Endothelial cell of umbilical vein (primary cell): Measurements from ENCODE around the gene HDX. TPM values are rescaled to one million over a fixed set of nuclear protein-coding genes. Genes with fewer than 3 reads are reported as not detected.

ENCODE experiments used
- BruUV-seq: library from RNA; stranded (reverse); fragments of 400-500 nt; replicated peaks from 2 replicates; lab custom pipeline; 2021; lab: Mats Ljungman, UMichigan
- CTCF ChIA-PET: fragments of 300-600, 350-600 bp; sonication (Branson Sonifier 250); formaldehyde crosslinking; loops from one replicate; lab custom pipeline; 2021; ENCODE audit warnings: antibody characterized with exemption, inconsistent platforms; lab: Charles Lee
- POLR2A ChIA-PET: fragments of 300-600, 350-600 bp; sonication (Branson Sonifier 250); formaldehyde crosslinking; loops from one replicate; lab custom pipeline; 2021; ENCODE audit warnings: antibody characterized with exemption, inconsistent platforms; lab: Charles Lee
- DNase-seq: peaks from one replicate; pipeline ENCODE4 v3.0.0-alpha.2; 2011; ENCODE audit warnings: low read depth, low spot score
- FAIRE-seq: peaks from 2 replicates; lab custom pipeline; 2011; peaks lifted over from hg19 to GRCh38; lab: Jason Lieb, UNC
- H2AFZ ChIP-seq: 2 replicates; pipeline ENCODE4 v1.6.0; 2012; ENCODE audit warnings: low read depth, low read length, control low read depth, inconsistent platforms
- H3K27ac ChIP-seq: 2 replicates; pipeline ENCODE4 v1.5.1; 2011; ENCODE audit warnings: low read depth, mild to moderate bottlenecking, control low read depth, low read length, moderate library complexity; ENCODE audit not compliant: insufficient read depth
- H3K27me3 ChIP-seq, 2 experiments: 2 replicates each; pipeline versions ENCODE4 v1.6.0 to v1.6.1; 2011; ENCODE audit warnings: low read length in 2 of 2, mixed read lengths in 1 of 2; ENCODE audit not compliant: control insufficient read depth in 2 of 2, insufficient read depth in 2 of 2
- H3K36me3 ChIP-seq, 2 experiments: 2 replicates in 1 of 2; 3 replicates in 1 of 2; pipeline ENCODE4 v1.5.1; 2011; ENCODE audit warnings: low read length in 2 of 2, mild to moderate bottlenecking in 1 of 2, moderate library complexity in 1 of 2; ENCODE audit not compliant: control insufficient read depth in 2 of 2, insufficient read depth in 2 of 2; ENCODE audit errors: extremely low read depth in 1 of 2
- H3K4me1 ChIP-seq: 3 replicates; pipeline ENCODE4 v1.5.1; 2011; ENCODE audit warnings: mild to moderate bottlenecking, low read length; ENCODE audit not compliant: control insufficient read depth, insufficient read depth; ENCODE audit errors: extremely low read depth
- H3K4me2 ChIP-seq: 2 replicates; pipeline ENCODE4 v1.6.1; 2011; ENCODE audit warnings: low read length, control low read depth, mixed read lengths; ENCODE audit not compliant: insufficient read depth
- H3K4me3 ChIP-seq, 3 experiments: fragments of 200-600 bp in 1 of 3; sonication (generic), shearing (Covaris generic) in 1 of 3; replicated peaks in 1 of 3; 2 replicates each; pipeline ENCODE4 v1.5.1; 2011 to 2016; ENCODE audit warnings: control low read depth in 3 of 3, low read length in 3 of 3, mild to moderate bottlenecking in 2 of 3, inconsistent platforms in 1 of 3, low read depth in 1 of 3, moderate library complexity in 1 of 3; ENCODE audit not compliant: insufficient read depth in 1 of 3
- H3K79me2 ChIP-seq: 2 replicates; pipeline ENCODE4 v1.6.0; 2012; ENCODE audit warnings: low read length, inconsistent platforms; ENCODE audit not compliant: control insufficient read depth, insufficient read depth
- H3K9ac ChIP-seq: replicated peaks from 2 replicates; pipeline ENCODE3; 2011; ENCODE audit warnings: low read length, control low read depth; ENCODE audit not compliant: insufficient read depth; ENCODE audit errors: extremely low read depth
- H3K9me1 ChIP-seq: replicated peaks from 3 replicates; pipeline ENCODE4 v1.6.0; 2011; ENCODE audit warnings: mild to moderate bottlenecking, low read length; ENCODE audit not compliant: control insufficient read depth, insufficient read depth; ENCODE audit errors: extremely low read depth
- H3K9me3 ChIP-seq: replicated peaks from 2 replicates; pipeline ENCODE4 v1.5.1; 2012; ENCODE audit warnings: low read length, inconsistent platforms; ENCODE audit not compliant: control insufficient read depth, insufficient read depth
- H4K20me1 ChIP-seq: replicated peaks from 2 replicates; pipeline ENCODE3; 2011; ENCODE audit warnings: mild to moderate bottlenecking, low read length; ENCODE audit not compliant: control insufficient read depth, insufficient read depth; ENCODE audit errors: extremely low read depth
- CTCF ChIP-seq, 2 donors: IDR thresholded peaks; 1 replicate in 1 of 2; 2 replicates in 1 of 2; pipeline ENCODE4 v1.5.1; 2011; ENCODE audit warnings: low read length in 2 of 2, mild to moderate bottlenecking in 2 of 2, moderate library complexity in 2 of 2, control low read depth in 1 of 2, inconsistent platforms in 1 of 2, low read depth in 1 of 2; ENCODE audit not compliant: insufficient read depth in 1 of 2; ENCODE audit errors: extremely low read depth in 1 of 2
- EZH2 ChIP-seq: IDR thresholded peaks from 2 replicates; pipeline ENCODE4 v1.6.1; 2012; ENCODE audit warnings: borderline replicate concordance, low read depth, mild to moderate bottlenecking, moderate library complexity, low read length, inconsistent platforms; ENCODE audit not compliant: severe bottlenecking
- FOS ChIP-seq: IDR thresholded peaks from 2 replicates; pipeline ENCODE4 v1.6.1; 2011; ENCODE audit warnings: mild to moderate bottlenecking, low read length, moderate library complexity, borderline replicate concordance; ENCODE audit not compliant: insufficient read depth
- GATA2 ChIP-seq: IDR thresholded peaks from 2 replicates; pipeline ENCODE4 v1.7.0; 2011; ENCODE audit warnings: low read depth, mild to moderate bottlenecking, moderate library complexity, mixed read lengths, low read length; ENCODE audit not compliant: insufficient read length, insufficient read depth
- JUN ChIP-seq: IDR thresholded peaks from 2 replicates; pipeline ENCODE4 v1.6.1; 2011; ENCODE audit warnings: borderline replicate concordance, low read depth; ENCODE audit not compliant: insufficient read length, insufficient read depth
- MAX ChIP-seq: IDR thresholded peaks from 2 replicates; pipeline ENCODE4 v1.6.1; 2011; ENCODE audit not compliant: insufficient read depth, insufficient read length
- MYC ChIP-seq: IDR thresholded peaks from one replicate; pipeline ENCODE4 v1.6.1; 2011; ENCODE audit warnings: mild to moderate bottlenecking, low read depth, low read length
- POLR2A ChIP-seq: IDR thresholded peaks from 2 replicates; pipeline ENCODE4 v1.6.1; 2012; ENCODE audit warnings: low read depth, mild to moderate bottlenecking, control low read depth, low read length
- POLR2AphosphoS5 ChIP-seq: IDR thresholded peaks from 2 replicates; pipeline ENCODE4 v1.6.1; 2012; ENCODE audit warnings: low read depth, mild to moderate bottlenecking, control low read depth, low read length, moderate library complexity; ENCODE audit not compliant: insufficient read depth
- dilution Hi-C: fragments of 300-500 bp; cut with MboI; formaldehyde crosslinking; loops from one replicate; pipeline ENCODE4 v1.15.0; 2019; ENCODE audit warnings: low sequenced_read_pairs; ENCODE audit not compliant: extremely low pct_ligation_motif_present
- intact Hi-C: fragments of 100-400 bp; cut with micrococcal nuclease; formaldehyde crosslinking; loops from one replicate; pipeline ENCODE4 v1.10.0; 2022
- polyA plus RNA-seq, 4 experiments: library from polyadenylated mRNA; depleted of rRNA in 3 of 4; stranded (reverse) in 3 of 4; unstranded in 1 of 4; fragments of >200 nt; gene quantifications; 2 replicates each; pipeline versions ENCODE4 v1.2.1 to v1.2.3, GENCODE V29; 2011 to 2012; ENCODE audit warnings: missing spikeins in 1 of 4
- total RNA-seq: library from RNA; stranded (reverse); gene quantifications from 2 replicates; pipeline ENCODE4 v1.2.3, GENCODE V29; 2021

The HDX gene
- total and polyA plus RNA-seq, 2 donors (not counting 3 experiments of a cell fraction or from before 2014, with no cell fraction given), result 2.3 to 8.2 TPM

DNA sequence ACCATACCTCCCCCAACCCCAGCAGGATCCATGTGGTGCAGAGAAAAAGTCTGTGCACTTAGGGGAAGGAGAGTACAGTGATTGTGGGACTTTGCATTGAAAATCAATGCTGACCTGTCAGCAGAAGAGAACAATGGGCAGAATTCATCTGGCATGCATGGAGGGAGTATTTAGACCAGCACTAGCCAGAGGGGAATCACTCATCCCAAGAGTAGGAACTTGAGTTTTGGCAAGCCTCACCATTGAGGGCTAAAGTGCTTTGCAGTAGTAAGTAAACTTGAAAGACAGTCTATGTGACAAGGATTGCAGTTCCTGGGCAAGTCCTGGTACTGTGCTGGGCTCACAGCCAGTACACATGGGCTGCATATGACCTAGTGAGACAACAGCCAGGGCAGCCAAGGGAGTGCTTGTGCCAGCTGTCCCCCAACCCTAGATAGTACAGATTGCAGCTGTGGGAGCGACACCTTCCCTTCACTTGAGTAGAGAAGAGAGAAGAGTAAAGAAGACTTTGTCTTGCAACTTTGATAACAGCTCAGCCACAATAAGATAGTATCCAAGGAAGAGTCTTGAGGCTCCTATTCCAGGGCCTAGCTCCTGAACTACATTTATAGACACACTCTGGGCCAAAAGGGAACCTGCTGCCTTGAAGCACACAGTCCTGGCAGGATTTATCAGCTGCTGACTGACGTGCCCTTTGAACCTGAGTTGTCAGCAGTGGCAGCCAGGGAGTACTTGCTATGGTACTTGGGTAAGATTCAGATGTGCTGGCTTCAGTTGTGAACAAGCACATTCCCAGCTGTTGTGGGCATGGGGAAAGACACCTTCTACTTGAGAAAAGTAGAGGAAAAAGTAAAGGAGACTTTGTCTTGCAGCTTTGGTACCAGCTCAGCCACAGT is 48.7 kb downstream of the HDX start:
- Histone ChIP-seq H3K9ac (no peak overlapping the region), H3K9me1 (no peaks in the 10 kb centered on the region), H4K20me1 (no peaks in the 10 kb centered on the region), H3K4me2 (no peak overlapping the region), H3K4me1 (peaks cover 2% of the 10 kb centered on the region), H3K27me3 (no peaks in the 10 kb centered on the region), H3K36me3 (no peaks in the 10 kb centered on the region), H3K79me2 (no peaks in the 10 kb centered on the region), H3K27ac (no peak overlapping the region), H3K4me3 (no peak overlapping the region), H2AFZ (no peak overlapping the region), H3K9me3 (no peaks in the 10 kb centered on the region)
- ChIA-PET CTCF (no interaction called here), POLR2A (no interaction called here)
- no TSS peak for BruUV-seq
- FAIRE-seq (no peak), DNase-seq (no peak)
- dilution Hi-C loops, result no loop called here
- intact Hi-C loops, result no loop called here
- TF ChIP-seq JUN (no peak), POLR2A (no peak), FOS (no peak), MYC (no peak), CTCF (IDR thresholded peaks at IDR 0.05; ENCODE audit: extremely low read depth in 1 of 2, insufficient read depth in 1 of 2, low read depth in 1 of 2, low read length in 2 of 2) (no peak), GATA2 (no peak), EZH2 (no peak), POLR2AphosphoS5 (no peak), MAX (no peak)
